DMS53 treated with DMSO at 0.1 percent for 48 hours (cell line): ENCODE results near the gene HOXB5.

Experiments
- DNase-seq: peaks from one replicate; lab custom pipeline; 2025; ENCODE audit not compliant: unreplicated experiment; lab: John Stamatoyannopoulos, UW

Gene HOXB5

DNA sequence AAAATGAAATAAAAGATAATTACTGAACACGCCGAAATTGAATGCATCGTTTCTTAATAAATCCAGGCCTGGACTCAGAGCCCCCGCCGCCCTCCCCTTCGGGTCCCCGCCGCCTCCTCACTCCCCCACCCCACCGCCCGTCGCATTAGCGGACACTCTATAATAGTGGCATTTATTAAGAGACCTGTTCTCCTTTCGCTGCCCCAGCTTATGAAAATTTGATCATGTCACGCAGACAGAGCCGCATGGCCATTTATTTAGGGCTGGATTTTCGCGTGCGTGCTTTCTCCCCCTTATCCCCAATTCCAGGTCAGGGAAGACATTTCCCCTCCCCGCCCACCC lies 42.4 kb downstream of the HOXB5 start:
- no peak for DNase-seq

DNA sequence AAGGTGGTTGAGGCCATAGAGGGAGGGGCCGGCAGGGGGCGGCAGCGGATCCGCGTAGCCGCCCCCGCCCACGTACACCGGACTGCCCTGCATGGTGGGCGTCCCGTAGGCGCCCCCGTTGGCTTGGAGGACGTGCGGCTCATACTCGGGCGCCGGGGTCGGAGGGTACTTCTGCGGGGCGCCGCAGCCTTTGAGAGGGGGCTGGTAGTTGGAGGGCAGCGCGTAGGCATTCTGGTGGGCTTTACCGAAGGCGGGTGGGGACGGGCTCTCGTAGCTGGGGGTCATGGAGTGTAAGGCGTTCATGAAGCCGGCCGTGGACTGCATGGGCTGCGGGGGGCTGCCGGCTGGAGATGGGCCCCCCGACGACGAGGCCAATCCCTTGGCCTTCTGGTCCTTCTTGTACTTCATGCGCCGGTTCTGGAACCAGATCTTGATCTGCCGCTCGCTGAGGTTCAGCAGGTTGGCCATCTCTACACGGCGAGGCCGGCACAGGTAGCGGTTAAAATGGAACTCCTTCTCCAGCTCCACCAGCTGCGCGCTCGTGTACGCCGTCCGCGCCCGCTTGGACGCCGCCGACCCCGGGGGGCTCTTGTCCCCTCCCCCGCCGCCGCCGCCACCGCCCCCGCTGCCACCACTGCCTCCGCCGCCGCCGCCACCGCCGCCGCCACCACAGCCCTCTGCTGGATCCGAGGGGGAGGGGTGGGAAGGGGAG lies 42.9 kb downstream of the HOXB5 start:
- no peak for DNase-seq

DNA sequence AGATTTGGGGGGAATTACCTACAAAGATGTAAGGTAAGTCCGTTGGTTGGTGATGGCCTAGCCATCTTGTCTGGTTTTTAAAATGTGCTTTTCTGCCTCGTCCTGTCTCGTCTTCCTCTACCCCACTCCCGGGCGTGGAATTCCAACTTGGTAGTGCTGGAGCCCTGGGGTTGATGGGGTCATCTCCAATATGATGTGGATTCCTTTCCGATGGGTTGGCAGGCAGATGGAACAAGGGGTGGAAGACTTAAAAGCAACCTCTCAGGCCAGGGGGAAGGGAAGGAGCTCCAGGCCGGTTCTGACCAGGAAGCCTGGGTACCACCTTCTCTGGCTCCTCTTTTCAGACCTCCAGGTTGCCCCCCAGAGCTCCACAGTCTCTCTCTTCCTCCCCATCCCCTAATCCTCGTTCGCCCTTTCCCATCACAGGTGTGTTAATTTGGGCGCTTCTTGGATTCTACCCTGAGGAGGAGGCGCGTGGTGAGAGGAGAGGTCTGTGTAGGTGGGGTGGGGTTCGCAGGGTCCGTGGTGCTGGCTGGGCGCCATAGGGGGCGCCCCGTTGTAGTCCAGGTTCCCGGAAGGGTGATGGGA lies 43.6 kb downstream of the HOXB5 start:
- DNase-seq: no peak

DNA sequence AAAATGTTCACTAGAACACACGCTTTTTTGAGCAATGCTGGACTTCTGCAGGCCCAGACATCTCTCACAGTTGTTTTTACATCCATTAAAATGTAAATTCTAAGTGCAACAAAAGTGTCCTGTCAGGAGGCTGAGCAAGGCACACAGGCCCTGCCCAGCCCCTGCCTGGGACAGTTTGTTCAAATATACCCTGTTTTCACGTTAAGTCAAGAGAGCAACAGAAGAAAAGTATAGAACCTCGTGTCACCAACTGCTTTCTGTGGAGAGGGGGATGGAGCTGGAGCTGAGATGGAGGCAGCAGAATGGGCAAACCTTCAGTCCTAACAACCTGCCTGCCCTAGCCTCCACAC lies 44.3 kb downstream of the HOXB5 start:
- DNase-seq: no peak

DNA sequence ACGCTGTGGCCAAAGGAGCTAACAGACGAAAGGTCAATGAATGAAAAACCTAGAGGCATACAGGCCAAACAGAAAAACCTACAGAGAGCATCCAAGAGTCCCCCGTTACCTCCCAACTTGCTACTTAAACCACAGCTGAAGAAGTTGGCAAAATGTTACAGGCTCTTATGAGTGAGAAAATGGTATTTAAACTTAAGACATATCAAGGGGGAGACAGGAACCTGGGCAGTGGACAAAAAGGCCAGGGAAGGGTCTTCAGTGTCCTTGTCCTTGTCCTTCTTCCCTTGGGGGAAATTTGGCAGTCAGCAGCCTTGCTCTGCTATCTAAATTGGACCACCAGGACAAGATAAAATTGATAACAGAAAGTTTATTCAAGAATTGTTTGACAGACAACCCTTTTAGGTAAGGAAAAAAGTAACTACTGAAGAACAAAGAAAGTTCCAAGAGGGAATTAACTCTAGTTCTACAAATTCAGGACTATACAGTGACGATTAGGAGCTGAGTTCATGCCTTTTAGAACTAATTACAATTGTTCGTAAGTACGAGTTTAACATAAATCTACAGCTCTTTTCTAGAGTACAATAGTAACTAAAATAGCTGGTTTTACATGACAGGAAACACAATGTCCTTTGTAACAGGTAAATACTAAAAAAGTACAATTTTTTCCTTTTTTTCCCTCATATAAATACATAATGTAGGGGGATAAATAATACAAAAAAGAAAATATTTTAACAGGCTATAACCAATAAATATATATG lies 44.9 kb downstream of the HOXB5 start:
- no peak for DNase-seq

DNA sequence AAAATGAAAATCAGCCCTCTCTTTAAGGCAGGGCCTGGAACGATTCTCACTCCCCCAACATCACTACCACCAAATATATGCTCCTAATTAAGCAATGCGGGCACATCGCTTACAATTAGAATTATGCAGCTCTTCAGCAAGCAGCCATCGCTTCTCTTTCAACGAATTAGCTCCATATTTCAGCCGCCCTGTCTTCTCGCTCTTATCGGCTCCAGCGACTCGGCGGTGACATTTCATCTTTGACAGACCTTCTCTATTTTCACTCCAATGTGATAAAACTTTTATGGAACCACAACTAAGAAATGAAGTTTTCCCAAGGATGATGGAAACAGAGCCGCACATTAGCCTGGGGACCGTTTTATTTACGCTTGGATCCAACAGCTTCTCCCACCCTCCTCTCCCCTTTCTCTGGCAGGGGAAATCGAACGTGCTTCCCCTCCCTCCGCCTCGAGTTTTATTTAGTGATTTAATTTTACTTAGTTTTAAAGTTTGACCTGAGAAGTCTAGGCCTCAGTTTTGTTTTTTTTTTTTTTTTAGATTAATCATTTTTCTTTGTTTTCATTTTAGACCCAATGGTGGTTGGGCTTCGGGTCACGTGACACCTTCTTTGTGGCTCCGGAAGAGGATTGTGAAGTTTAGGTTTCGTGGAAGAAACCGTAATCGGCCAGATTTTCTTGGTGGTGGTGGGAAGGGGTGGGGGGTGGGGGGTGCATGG lies 45.6 kb downstream of the HOXB5 start:
- DNase-seq: no peak

DNA sequence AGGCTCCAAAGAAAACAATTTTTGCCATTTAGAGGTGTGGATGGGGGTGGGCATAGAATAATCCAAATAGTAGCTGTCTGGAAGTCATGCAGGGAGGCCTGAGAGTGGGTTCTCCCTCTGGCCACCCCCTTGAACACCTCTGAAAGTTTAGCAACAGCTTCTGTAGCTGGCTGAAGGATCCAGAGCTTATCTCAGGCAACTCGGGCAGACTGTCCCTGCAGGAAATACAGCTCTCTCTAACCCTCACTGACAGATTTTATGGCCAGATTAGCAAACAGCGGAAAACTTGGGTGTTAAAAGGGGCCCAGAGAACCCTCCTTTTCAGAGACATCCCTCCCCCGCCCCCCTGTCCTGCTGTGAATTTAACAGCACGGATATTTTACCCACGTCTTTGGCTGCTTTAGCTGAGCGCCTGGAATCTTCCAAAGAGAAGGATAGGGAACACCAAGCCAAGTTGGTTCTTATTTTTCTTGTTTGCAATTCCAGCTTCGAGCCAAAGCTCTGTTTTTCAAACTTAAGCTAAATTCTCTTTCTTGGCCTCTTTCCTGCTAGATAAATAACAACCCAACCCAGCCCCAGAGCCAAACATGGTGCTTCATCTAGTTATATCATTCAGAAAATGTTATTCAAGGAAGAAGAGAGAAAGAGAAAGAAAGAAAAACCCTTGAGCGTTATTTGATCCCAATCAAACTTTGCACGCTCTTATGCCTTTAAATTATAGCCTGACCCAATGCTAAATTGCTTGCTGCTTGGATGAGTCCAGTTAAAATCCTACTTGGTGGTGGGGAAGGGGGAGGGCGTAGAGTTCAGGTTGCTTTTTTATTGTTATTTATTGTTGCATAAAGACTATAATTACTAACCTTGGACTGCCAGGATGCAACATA lies 46.4 kb downstream of the HOXB5 start:
- DNase-seq: no peak

DNA sequence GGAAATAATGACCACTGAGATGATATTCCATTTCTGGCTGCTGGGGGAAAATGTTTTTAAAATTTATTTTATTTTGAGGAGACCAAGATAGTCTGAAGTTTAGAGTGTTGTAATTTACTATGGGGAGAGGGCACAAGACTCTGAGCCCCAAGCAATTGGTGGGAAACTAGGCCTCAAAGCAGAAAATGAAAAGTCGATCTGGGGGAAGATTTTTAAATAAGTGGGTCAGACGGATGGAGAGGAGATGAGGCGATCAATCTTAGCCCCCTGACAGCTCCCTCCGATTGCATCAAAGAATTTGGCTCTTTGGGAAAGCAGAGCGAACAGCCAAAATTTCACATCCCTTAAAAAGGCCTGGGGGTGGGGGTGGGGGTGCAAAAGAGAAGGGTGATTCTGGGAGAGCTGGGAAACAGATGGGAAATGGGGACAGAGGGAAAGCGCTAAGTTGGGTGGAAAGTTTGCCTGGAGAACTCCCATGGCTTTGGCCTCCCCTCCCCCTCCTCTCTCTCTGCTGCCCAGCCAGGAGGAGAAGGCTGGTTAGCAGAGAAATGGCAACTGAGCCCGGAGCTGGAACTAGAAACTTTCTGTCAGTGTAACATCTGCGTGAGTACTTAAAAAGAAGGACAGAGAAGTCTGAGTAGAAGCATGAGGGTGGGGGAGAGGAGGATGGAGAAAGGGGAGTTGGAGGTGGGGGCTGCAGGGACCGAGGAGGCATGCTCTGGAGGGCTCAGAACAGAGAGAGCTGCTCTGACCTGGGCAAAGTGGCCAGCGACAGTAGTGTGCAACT lies 47.2 kb downstream of the HOXB5 start:
- no peak for DNase-seq

DNA sequence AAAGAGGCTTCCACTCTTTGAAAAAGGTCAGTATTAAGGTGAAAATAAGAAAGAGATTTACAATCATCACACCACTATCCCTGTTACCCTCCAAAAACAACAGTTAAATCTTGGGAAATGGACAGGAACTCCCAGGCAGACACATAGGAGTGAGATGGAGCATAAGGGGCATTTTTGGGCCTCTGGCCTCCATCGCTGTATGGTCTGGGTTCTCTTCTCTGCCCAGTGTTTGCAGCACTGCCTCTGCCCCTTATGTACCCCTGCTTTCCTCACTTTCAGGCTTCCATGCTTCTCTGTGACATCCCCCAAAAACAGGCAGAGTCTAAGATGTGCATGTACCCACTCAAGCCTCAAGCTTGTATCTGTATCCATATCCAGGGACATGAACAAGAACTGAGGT lies 48.0 kb downstream of the HOXB5 start:
- DNase-seq: no peak

DNA sequence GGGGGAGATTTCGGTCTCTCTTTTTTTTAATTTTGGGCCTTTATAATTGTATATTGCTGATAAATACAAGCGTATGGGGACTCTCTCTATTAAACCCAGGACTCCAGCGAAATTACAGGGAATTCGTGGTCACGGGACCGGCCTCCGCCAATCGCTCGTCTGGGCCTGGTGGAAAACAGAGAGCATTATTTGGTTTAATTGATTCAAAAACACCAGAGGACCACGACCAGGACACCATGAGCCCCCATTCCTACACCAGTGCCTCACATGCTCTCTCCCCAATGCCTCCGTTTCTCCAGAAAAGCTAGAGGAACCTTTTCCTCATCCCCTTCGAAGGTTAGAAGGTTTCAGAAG lies 48.6 kb downstream of the HOXB5 start, which contains the start of gene HOXB2:
Gene HOXB2 (minus strand): TSS at position 88 of the 354 bp plus-strand sequence. CDS start 198 bp downstream, outside the sequence.
- DNase-seq: no peak

DNA sequence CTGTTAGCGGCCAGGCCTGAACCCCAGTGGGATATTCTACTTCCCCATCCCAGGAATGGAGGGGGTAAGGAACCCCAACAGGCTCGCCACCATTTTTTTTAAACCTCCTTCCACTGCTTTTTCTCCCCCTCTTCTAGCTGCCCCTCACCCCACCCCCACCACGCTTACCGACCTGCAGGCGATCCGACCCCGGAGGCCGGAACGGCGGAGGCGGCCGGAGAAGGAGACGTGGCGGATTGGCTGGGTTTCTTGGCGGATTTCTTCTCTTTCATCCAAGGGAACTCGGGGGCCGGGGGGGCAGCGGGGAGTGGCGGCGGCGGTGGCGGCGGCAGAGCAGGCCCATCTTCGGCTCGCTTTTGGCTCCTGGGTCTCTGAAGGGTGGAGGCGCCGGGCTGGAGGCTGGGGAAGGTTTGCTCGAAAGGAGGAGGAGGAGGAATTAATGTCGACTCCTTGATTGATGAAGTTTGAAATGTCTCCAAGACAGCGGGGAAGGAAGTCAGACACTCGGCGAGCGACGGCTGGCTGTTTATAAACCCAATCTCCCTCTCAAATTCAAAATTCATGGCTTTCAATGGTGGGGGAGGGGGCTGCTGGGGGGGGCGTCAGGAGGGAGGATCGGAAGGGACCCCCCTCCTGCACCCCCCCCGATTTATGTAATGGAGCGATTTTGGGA lies 49.1 kb downstream of the HOXB5 start:
- no peak for DNase-seq

DNA sequence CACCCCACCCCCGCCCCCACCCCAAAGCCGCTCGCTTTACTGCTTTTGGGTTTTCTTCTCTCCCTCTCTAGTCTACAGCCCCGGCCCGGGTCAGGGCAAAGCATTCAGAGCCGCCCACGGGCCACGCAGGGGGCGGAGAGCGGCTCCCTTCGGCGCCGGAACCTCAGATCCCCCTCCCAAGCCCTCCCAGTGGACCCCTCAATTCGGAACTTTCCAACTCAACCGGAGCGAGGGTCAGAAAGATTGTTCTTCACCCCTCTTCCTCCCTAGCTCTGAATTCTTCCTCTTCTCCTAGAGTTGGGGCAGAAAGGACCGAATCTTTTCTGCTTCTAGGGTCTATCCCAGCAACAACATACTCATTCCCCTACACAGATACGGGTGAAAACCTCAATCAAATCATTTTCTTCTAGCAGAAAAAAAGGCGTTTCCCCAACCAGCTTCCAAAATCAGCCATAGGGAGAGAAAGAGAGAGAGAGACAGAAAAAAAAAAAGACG lies 49.7 kb downstream of the HOXB5 start:
- no peak for DNase-seq

DNA sequence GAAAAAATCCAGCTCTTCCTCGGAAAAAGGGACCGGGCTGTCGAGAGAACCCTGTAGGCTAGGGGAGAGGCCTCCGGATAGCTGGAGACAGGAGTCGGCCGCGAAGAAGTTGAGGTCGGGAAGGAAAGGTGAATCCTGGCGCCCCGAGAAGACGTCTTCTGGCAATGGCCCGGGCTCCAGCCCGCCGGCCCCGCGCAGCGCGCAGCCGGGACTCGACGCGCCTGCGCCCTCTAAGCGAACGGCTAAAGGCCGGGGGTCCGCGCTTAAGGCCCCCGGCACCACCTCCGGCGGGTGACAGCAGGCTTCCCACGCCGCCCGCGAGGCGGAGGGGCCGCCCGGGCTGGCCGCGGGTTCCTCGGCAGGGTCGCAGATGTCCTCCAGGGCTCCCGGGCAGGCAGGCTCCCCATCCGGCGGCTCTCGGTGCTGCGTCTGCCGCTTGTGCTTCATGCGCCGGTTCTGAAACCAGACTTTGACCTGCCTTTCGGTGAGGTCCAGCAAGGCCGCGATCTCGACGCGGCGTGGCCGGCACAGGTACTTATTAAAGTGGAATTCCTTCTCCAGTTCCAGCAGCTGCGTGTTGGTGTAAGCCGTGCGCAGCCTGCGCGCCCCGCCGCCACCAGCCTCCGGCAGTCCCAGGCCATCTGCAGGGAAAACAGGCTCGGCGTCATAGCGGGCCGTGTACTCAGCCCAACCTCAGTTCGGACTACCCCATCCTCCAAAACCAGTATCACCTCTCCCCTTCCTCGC lies 50.3 kb downstream of the HOXB5 start:
- DNase-seq: no peak

DNA sequence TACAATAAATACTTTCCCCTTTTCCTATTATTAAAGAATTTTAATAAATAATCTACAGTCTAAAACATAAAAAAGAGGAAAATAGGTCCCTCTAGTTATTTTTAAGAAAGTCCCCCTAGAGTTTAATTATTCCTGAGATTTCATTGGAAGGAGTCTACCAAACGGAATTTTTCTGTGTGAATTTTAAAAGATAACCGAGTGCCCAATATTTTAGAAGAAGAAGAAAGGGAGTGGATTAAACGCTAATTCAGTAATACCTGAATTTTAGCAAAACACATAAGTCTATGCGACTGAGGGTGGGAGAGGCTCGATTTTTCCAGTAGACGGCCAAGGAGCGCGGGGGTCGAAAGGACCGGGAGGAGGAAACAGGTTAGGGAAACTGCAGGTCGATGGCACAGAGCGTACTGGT lies 50.9 kb downstream of the HOXB5 start:
- no peak for DNase-seq

DNA sequence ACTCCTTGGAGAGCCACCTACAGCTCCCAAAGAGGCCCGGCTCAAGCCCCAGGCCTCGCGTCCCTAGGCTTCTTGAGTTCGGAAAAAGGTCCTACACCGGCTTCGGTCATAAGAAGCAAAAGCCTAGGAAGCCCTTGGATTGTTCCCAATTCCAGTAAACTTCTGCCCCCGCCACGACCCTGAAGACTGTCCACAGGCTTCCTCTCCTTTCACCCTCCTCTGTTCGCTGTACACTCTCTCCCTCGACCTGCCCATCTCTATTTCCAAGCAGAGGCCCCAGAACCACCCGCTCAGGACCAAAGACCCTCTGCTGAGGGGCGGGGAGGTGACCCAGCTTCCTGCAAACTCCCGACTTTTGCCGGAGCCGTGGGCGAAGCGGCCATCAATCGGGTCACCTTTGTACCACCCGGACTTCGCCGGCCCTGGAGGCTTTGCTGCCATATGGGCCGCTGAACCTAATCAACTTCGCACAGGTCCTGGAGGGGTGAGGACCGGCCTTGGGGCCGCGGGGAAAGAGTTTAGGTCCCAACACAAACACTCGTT lies 51.4 kb downstream of the HOXB5 start:
- no peak for DNase-seq

DNA sequence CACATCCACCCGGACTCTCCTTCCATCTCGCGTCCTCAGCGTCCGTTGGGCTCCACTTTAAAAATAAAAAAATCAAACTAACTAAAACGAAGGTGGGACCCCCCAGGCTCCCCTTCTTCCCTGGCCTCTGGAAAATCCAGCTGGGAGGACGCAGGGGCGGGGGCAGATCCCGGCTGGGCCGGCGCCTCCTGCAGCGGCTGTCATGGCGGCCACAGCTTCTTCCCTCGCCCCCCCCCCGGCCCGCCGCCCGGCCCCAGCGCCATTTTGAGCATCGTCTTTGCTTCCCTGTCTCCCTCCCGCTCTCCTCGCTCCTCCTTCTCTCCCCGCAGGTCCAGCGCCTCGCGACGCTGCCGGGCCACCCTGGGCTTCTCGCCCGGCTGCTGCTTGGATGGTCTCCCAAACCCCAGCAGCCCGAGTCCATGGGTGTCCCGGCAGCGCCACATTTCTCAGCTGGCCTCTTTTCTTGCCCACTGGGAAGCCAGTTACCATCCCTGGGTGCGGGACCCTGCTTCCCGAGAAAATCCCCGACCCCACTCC lies 51.9 kb downstream of the HOXB5 start:
- DNase-seq: no peak
